HepG2 (cell line): Measurements from ENCODE around the gene CDK5RAP2.

Experiments
- DPF2 ChIP-seq: sonication (generic); formaldehyde crosslinking; IDR thresholded peaks from 2 replicates; pipeline ENCODE4 v1.4.0; 2020; ENCODE audit warnings: mild to moderate bottlenecking, low read depth, missing genetic modification reagents, borderline replicate concordance
- FOSL1 ChIP-seq: sonication (generic); formaldehyde crosslinking; IDR thresholded peaks from 2 replicates; pipeline ENCODE4 v1.9.0; 2021; ENCODE audit warnings: missing genetic modification reagents, borderline replicate concordance
- KAT7 ChIP-seq: IDR thresholded peaks from 2 replicates; pipeline ENCODE4 v1.6.1; 2018; ENCODE audit warnings: borderline replicate concordance, missing compliant biosample characterization
- POLR2AphosphoS5 ChIP-seq: IDR thresholded peaks from 2 replicates; pipeline ENCODE4 v1.6.1; 2012; ENCODE audit warnings: low read depth, low read length
- SP1 ChIP-seq, 2 experiments: fragments of 450-650 bp in 1 of 2; sonication (generic) in 1 of 2; formaldehyde crosslinking in 1 of 2; IDR thresholded peaks; 2 replicates each; pipeline versions ENCODE4 v1.4.0 to v1.6.1; 2016 to 2020; ENCODE audit warnings: missing genetic modification reagents in 1 of 2
- WIZ ChIP-seq: sonication (generic); formaldehyde crosslinking; IDR thresholded peaks from 2 replicates; pipeline ENCODE4 v1.5.1; 2020; ENCODE audit warnings: mild to moderate bottlenecking, missing genetic modification reagents
- ZNF772 ChIP-seq: sonication (generic); formaldehyde crosslinking; IDR thresholded peaks from 2 replicates; pipeline ENCODE4 v1.5.0; 2020; ENCODE audit warnings: mild to moderate bottlenecking, missing genetic modification reagents
- TF ChIP-seq, protein P1 (sequence below): sonication (generic); formaldehyde crosslinking; IDR thresholded peaks from 2 replicates; pipeline ENCODE4 v1.5.1; 2020; ENCODE audit warnings: missing genetic modification reagents, mild to moderate bottlenecking, borderline replicate concordance
- TF ChIP-seq, protein P2 (sequence below): IDR thresholded peaks from 2 replicates; pipeline ENCODE4 v1.6.1; 2016; ENCODE audit warnings: control low read depth
- TF ChIP-seq, protein P3 (sequence below): sonication (generic); formaldehyde crosslinking; IDR thresholded peaks from 2 replicates; pipeline ENCODE4 v1.4.0; 2020; ENCODE audit warnings: missing genetic modification reagents, mild to moderate bottlenecking, borderline replicate concordance
- TF ChIP-seq, protein P4 (sequence below): sonication (generic); formaldehyde crosslinking; IDR thresholded peaks from 2 replicates; pipeline ENCODE4 v1.4.0; 2020; ENCODE audit warnings: missing genetic modification reagents

DNA sequence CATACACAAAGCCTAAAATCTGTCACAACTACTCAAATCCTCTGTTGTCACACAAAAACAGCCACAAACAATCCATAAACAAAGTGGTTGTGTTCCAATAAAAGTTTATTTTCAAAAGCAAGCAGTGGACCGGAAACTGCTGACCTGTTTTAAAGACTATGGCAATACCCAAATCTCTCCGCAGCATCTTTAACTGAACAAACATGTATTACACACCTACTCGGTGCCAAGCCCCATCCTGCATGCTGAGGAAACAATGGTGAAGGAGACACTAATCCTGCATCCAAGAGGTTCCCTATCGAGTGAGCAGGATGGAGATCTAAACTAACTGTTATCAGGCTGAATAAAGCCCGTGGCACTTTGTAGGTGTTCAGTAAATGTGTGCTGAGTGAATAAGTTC, 11.2 kb downstream of the CDK5RAP2 start:
- TF ChIP-seq KAT7 (CRISPR knock-in tag) (no peak), ZNF772 (CRISPR knock-in tag) (no peak), WIZ (CRISPR knock-in tag) (no peak), SP1 (IDR thresholded peaks at IDR 0.05) (no peak), SP1 (CRISPR knock-in tag; IDR thresholded peaks at IDR 0.05) (no peak), FOSL1 (CRISPR knock-in tag) (no peak), POLR2AphosphoS5 (no peak), DPF2 (CRISPR knock-in tag) (no peak)
- TF ChIP-seq, protein P1, sequence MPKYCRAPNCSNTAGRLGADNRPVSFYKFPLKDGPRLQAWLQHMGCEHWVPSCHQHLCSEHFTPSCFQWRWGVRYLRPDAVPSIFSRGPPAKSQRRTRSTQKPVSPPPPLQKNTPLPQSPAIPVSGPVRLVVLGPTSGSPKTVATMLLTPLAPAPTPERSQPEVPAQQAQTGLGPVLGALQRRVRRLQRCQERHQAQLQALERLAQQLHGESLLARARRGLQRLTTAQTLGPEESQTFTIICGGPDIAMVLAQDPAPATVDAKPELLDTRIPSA (CRISPR knock-in tag): no peak
- TF ChIP-seq, protein P2, sequence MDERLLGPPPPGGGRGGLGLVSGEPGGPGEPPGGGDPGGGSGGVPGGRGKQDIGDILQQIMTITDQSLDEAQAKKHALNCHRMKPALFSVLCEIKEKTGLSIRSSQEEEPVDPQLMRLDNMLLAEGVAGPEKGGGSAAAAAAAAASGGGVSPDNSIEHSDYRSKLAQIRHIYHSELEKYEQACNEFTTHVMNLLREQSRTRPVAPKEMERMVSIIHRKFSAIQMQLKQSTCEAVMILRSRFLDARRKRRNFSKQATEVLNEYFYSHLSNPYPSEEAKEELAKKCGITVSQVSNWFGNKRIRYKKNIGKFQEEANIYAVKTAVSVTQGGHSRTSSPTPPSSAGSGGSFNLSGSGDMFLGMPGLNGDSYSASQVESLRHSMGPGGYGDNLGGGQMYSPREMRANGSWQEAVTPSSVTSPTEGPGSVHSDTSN (CRISPR knock-in tag): no peak
- TF ChIP-seq, protein P3, sequence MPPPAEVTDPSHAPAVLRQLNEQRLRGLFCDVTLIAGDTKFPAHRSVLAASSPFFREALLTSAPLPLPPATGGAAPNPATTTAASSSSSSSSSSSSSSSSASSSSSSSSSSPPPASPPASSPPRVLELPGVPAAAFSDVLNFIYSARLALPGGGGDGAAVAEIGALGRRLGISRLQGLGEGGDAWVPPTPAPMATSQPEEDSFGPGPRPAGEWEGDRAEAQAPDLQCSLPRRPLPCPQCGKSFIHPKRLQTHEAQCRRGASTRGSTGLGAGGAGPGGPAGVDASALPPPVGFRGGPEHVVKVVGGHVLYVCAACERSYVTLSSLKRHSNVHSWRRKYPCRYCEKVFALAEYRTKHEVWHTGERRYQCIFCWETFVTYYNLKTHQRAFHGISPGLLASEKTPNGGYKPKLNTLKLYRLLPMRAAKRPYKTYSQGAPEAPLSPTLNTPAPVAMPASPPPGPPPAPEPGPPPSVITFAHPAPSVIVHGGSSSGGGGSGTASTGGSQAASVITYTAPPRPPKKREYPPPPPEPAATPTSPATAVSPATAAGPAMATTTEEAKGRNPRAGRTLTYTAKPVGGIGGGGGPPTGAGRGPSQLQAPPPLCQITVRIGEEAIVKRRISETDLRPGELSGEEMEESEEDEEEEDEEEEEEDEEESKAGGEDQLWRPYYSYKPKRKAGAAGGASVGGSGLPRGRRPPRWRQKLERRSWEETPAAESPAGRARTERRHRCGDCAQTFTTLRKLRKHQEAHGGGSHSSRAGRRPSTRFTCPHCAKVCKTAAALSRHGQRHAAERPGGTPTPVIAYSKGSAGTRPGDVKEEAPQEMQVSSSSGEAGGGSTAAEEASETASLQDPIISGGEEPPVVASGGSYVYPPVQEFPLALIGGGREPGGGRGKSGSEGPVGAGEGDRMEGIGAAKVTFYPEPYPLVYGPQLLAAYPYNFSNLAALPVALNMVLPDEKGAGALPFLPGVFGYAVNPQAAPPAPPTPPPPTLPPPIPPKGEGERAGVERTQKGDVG: no peak
- TF ChIP-seq, protein P4, sequence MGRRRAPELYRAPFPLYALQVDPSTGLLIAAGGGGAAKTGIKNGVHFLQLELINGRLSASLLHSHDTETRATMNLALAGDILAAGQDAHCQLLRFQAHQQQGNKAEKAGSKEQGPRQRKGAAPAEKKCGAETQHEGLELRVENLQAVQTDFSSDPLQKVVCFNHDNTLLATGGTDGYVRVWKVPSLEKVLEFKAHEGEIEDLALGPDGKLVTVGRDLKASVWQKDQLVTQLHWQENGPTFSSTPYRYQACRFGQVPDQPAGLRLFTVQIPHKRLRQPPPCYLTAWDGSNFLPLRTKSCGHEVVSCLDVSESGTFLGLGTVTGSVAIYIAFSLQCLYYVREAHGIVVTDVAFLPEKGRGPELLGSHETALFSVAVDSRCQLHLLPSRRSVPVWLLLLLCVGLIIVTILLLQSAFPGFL: no peak
